ENCODE results near the gene CPA1. TPM values are rescaled to one million over a fixed set of nuclear protein-coding genes. Genes with fewer than 3 reads are reported as not detected.
"Not testable (repeated sequence)": the region's sequence is repeated elsewhere in the genome, so short reads cannot be mapped to it uniquely, and the experiment has no call there.

The CPA1 gene
- polyA plus RNA-seq, 1 experiment, result 0.10 TPM

DNA sequence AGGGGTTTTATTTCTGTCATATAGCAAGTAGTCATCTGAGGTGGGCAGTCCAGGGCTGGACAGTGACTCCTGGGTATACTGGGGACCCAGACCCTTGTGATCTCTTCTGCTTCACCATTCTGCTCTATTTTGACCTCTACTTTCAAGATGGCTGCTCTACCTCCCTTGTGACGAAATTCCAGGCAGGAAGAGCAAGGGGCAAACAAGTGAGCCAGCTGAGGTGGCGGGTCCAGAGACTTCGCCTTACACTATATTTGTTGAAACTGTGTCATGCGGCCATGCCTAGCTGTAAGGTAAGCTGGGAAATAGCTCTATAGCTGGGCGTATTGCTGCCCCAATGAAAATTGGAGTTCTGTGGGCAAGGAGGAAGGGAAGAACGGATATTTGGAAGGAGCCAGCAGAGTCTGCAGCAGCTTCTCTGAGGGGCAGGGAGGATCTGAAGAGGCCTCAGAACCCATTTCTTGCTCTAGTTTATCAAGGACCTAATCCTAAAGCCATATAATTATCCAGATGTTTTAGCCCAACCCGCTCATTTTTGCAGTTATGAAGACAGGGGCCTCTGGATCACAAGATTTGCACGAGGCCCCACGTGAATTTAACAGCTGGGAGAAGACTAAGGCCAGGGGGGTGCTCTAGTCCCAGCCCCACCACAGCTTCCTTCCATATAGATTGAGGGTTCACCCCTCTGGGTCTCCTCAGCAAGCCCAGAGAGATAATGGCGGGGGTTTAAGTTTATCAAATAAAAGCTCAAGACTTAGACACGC lies 7.7 kb upstream of the CPA1 start:
- Histone ChIP-seq H3K27me3 (ENCODE audit: control insufficient read depth, insufficient read depth, low read length) (no peaks in the 10 kb centered on the region), H3K36me3 (ENCODE audit: control insufficient read depth, insufficient read depth, low read length) (no peaks in the 10 kb centered on the region), H3K4me3 (ENCODE audit: low read depth, low read length) (no peak overlapping the region)
- no peak for DNase-seq (ENCODE audit: low read depth)
- TF ChIP-seq, protein P1, sequence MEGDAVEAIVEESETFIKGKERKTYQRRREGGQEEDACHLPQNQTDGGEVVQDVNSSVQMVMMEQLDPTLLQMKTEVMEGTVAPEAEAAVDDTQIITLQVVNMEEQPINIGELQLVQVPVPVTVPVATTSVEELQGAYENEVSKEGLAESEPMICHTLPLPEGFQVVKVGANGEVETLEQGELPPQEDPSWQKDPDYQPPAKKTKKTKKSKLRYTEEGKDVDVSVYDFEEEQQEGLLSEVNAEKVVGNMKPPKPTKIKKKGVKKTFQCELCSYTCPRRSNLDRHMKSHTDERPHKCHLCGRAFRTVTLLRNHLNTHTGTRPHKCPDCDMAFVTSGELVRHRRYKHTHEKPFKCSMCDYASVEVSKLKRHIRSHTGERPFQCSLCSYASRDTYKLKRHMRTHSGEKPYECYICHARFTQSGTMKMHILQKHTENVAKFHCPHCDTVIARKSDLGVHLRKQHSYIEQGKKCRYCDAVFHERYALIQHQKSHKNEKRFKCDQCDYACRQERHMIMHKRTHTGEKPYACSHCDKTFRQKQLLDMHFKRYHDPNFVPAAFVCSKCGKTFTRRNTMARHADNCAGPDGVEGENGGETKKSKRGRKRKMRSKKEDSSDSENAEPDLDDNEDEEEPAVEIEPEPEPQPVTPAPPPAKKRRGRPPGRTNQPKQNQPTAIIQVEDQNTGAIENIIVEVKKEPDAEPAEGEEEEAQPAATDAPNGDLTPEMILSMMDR (IDR thresholded peaks at IDR 0.05; ENCODE audit: insufficient read depth, low read depth, low read length), result no peak
- ChIA-PET POLR2A (no interaction called here), CTCF (interaction anchor here (1.0 to 1.5 kb wide), 2 partner anchors 9 to 20 kb away, joined by 3 read pairs; no protein-coding TSS in a partner anchor)

DNA sequence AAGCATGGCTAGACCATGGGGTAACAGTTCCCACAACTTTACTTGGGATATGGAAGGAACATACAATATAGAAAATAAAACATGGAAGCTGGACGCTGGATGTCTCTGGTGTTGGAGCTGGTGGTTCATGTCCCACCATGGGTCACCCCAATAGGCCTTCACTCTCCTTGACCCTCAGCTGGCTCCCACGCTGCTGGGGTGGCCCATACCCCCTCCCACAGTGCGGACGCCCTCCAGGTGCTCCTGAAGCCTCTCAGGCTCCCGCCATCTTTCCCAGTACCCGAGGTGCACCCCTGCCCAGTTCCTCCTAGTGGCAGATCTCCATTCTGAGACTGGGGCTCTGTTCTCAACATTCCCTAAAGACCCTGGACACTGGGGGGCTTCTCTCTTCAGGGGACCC lies 5.8 kb upstream of the CPA1 start:
- TF ChIP-seq, protein P1 (IDR thresholded peaks at IDR 0.05; ENCODE audit: insufficient read depth, low read depth, low read length), result no peak
- POLR2A ChIA-PET, result no interaction called here
- no peak for DNase-seq (ENCODE audit: low read depth)

DNA sequence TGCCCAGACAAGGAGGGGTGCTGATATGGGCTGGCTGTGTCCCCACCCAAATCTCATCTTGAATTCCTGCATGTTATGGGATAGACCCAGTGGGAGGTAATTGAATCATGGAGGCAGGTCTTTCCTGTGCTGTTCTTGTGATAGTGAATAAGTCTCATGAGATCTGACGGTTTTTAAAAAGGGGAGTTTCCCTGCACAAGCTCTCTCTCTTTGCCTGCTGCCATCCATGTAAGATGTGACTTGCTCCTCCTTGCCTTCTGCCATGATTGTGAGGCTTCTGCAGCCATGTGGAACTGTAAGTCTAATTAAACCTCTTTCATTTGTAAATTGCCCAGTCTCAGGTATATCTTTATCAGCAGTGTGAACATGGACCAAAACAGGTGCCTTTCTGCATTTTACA lies 3.8 kb upstream of the CPA1 start:
- DNase-seq (ENCODE audit: low read depth); CTCF ChIA-PET; POLR2A ChIA-PET: not testable (repeated sequence)

More for the DNA sequence above, 5.8 kb upstream of the CPA1 start:
- CTCF ChIA-PET, result no interaction called here
- Histone ChIP-seq H3K36me3 (ENCODE audit: control insufficient read depth, insufficient read depth, low read length) (no peaks in the 10 kb centered on the region), H3K27me3 (ENCODE audit: control insufficient read depth, insufficient read depth, low read length) (no peaks in the 10 kb centered on the region), H3K4me3 (ENCODE audit: low read depth, low read length) (no peak overlapping the region)

DNA sequence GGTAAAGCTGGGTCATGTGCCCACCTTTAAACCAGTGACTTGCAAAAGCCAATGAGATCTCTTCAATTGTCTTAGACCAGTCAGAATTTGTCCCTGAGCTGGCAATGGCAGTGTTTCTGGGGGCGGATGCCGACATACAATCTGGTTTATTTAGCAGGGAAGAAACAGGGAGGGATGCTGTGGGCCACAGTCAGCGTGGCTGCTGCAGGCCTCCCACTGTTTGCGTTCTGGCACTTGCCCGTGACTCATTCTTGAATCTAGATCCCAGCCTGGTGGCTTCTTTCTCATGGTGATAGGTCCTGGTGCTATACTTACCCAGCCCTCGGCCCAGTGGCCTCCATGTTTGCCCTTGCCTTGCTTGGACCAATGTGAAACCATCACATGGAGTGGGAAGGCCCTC lies 3.1 kb upstream of the CPA1 start:
- ChIA-PET CTCF (interaction anchor here (0.7 kb wide), 1 partner anchor 29 kb away, joined by 3 read pairs; no protein-coding TSS in a partner anchor), POLR2A (no interaction called here)
- TF ChIP-seq, protein P1 (IDR thresholded peaks at IDR 0.05; ENCODE audit: insufficient read depth, low read depth, low read length), result no peak
- no peaks in the 10 kb centered on the region for H3K36me3 ChIP-seq (ENCODE audit: control insufficient read depth, insufficient read depth, low read length)
- no peak overlapping the region for H3K4me3 ChIP-seq (ENCODE audit: low read depth, low read length)
- no peak for DNase-seq (ENCODE audit: low read depth)
- H3K27me3 ChIP-seq (ENCODE audit: control insufficient read depth, insufficient read depth, low read length), result no peaks in the 10 kb centered on the region

More for the DNA sequence above, 3.8 kb upstream of the CPA1 start:
- H3K27me3 ChIP-seq (ENCODE audit: control insufficient read depth, insufficient read depth, low read length); H3K36me3 ChIP-seq (ENCODE audit: control insufficient read depth, insufficient read depth, low read length); H3K4me3 ChIP-seq (ENCODE audit: low read depth, low read length): not testable (repeated sequence)

DNA sequence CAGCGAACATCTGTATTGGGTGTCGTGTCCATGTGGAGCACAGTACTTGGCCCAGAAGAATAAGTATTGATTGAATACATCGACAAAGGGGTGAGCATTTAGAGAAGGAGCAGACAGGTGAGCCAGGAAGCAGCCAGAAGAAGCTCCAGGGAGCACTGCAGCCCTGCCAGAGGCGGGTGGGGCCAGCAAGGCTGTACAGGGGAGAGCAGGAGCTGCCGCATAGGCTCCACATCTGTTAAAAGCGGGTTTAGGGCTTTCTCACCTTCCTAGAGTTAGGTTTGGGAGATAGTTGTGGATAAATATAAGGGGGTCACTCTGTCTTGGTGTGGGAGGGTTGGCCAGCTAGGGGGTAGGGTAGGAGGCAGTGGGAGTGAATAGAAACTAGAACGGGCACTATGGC lies 1.3 kb upstream of the CPA1 start:
- H3K4me3 ChIP-seq (ENCODE audit: low read depth, low read length), result no peak overlapping the region
- no peak for DNase-seq (ENCODE audit: low read depth)
- TF ChIP-seq, protein P1 (IDR thresholded peaks at IDR 0.05; ENCODE audit: insufficient read depth, low read depth, low read length), result no peak
- H3K36me3 ChIP-seq (ENCODE audit: control insufficient read depth, insufficient read depth, low read length), result no peaks in the 10 kb centered on the region
- H3K27me3 ChIP-seq (ENCODE audit: control insufficient read depth, insufficient read depth, low read length), result no peaks in the 10 kb centered on the region
- POLR2A ChIA-PET, result no interaction called here
- CTCF ChIA-PET, result interaction anchor here (1.3 kb wide), 1 partner anchor 9 kb away, joined by 4 read pairs; no protein-coding TSS in a partner anchor

Measured in BJ (cell line).